Glutamatergic neuron (in vitro differentiated cells): ENCODE data around the gene SLCO3A1. TPM values are rescaled to one million over a fixed set of nuclear protein-coding genes. Genes with fewer than 3 reads are reported as not detected.

Experiments used
- DNase-seq: peaks from one replicate; pipeline ENCODE4 v3.0.0; 2022
- H3K27ac Mint-ChIP-seq: one replicate; pipeline ENCODE4 v1.8.0; 2020; ENCODE audit warnings: mild to moderate bottlenecking, mixed read lengths, inconsistent platforms; ENCODE audit not compliant: unreplicated experiment
- H3K27me3 Mint-ChIP-seq: one replicate; pipeline ENCODE4 v1.8.0; 2020; ENCODE audit warnings: mild to moderate bottlenecking, moderate library complexity, mixed read lengths, inconsistent platforms; ENCODE audit not compliant: unreplicated experiment
- H3K36me3 Mint-ChIP-seq: one replicate; pipeline ENCODE4 v1.8.0; 2020; ENCODE audit warnings: mild to moderate bottlenecking, mixed read lengths, inconsistent platforms; ENCODE audit not compliant: unreplicated experiment
- H3K4me1 Mint-ChIP-seq: one replicate; pipeline ENCODE4 v1.8.0; 2020; ENCODE audit warnings: mild to moderate bottlenecking, low read depth, mixed read lengths, inconsistent platforms; ENCODE audit not compliant: unreplicated experiment
- H3K4me3 Mint-ChIP-seq: one replicate; pipeline ENCODE4 v1.8.0; 2020; ENCODE audit warnings: mild to moderate bottlenecking, mixed read lengths, inconsistent platforms; ENCODE audit not compliant: unreplicated experiment
- H3K9me3 Mint-ChIP-seq: one replicate; pipeline ENCODE4 v1.8.0; 2020; ENCODE audit warnings: mild to moderate bottlenecking, moderate library complexity, mixed read lengths, inconsistent platforms; ENCODE audit not compliant: unreplicated experiment
- CTCF ChIP-seq: fragments of 200-600 bp; sonication (generic); IDR thresholded peaks from one replicate; pipeline ENCODE4 v1.5.0; 2021; ENCODE audit not compliant: partially characterized antibody, unreplicated experiment
- total RNA-seq: library from RNA; stranded (reverse); fragmentation: NEBNext Ultra II Directional; extraction: Animal tissue kit (Norgen Biotek cat#: 25700); gene quantifications from one replicate; pipeline ENCODE4 v1.2.1, GENCODE V29; 2021; ENCODE audit not compliant: unreplicated experiment

The SLCO3A1 gene
- total RNA-seq, 1 donor from 2014 or later, result 27.9 TPM

GRCh38 chr15:92112711-92113110 is 259.2 kb downstream of the SLCO3A1 start:
- Mint-ChIP-seq H3K36me3 (peaks cover 4% of the 10 kb centered on the region), H3K9me3 (peaks cover 9% of the 10 kb centered on the region), H3K4me3 (no peak overlapping the region), H3K27me3 (peaks cover 3% of the 10 kb centered on the region), H3K27ac (no peak overlapping the region), H3K4me1 (peaks cover 8% of the 10 kb centered on the region)
- no peak for TF ChIP-seq CTCF
- no peak for DNase-seq

GRCh38 chr15:92113832-92114231 is 260.3 kb downstream of the SLCO3A1 start:
- peaks cover 5% of the 10 kb centered on the region for H3K9me3 Mint-ChIP-seq
- H3K4me1 Mint-ChIP-seq, result peaks cover 9% of the 10 kb centered on the region
- no peak overlapping the region for H3K4me3 Mint-ChIP-seq
- no peak for TF ChIP-seq CTCF
- peaks cover 4% of the 10 kb centered on the region for H3K36me3 Mint-ChIP-seq
- no peak overlapping the region for H3K27ac Mint-ChIP-seq
- DNase-seq, result no peak
- H3K27me3 Mint-ChIP-seq, result peaks cover 3% of the 10 kb centered on the region

- DNase-seq, result no peak
- Mint-ChIP-seq H3K27ac (no peak overlapping the region), H3K36me3 (peaks cover 6% of the 10 kb centered on the region), H3K4me1 (peaks cover 9% of the 10 kb centered on the region), H3K9me3 (peaks cover 2% of the 10 kb centered on the region), H3K4me3 (no peak overlapping the region), H3K27me3 (peaks cover 3% of the 10 kb centered on the region)
- no peak for TF ChIP-seq CTCF
Measured at GRCh38 chr15:92115834-92116233, 262.3 kb downstream of the SLCO3A1 start.

- DNase-seq, result no peak
- peaks cover 3% of the 10 kb centered on the region for H3K9me3 Mint-ChIP-seq
- peaks cover 5% of the 10 kb centered on the region for H3K27me3 Mint-ChIP-seq
- TF ChIP-seq CTCF, result no peak
- H3K36me3 Mint-ChIP-seq, result peaks cover 11% of the 10 kb centered on the region
- H3K4me3 Mint-ChIP-seq, result no peak overlapping the region
- no peak overlapping the region for H3K27ac Mint-ChIP-seq
- H3K4me1 Mint-ChIP-seq, result peaks cover 9% of the 10 kb centered on the region
Measured at GRCh38 chr15:92116330-92116729, 262.8 kb downstream of the SLCO3A1 start.

- no peak for DNase-seq
- H3K4me1 Mint-ChIP-seq, result peaks cover 4% of the 10 kb centered on the region
- H3K4me3 Mint-ChIP-seq, result no peak overlapping the region
- peaks cover 17% of the 10 kb centered on the region for H3K36me3 Mint-ChIP-seq
- H3K27ac Mint-ChIP-seq, result no peak overlapping the region
- no peak for TF ChIP-seq CTCF
- H3K27me3 Mint-ChIP-seq, result peaks cover 5% of the 10 kb centered on the region
- H3K9me3 Mint-ChIP-seq, result peaks cover 4% of the 10 kb centered on the region
Measured at GRCh38 chr15:92117261-92117731, 263.8 kb downstream of the SLCO3A1 start.
